Fibroblast of mammary gland (primary cell): Measurements from ENCODE around the gene NMUR1.
"Not testable (repeated sequence)": the region's sequence is repeated elsewhere in the genome, so short reads cannot be mapped to it uniquely, and the experiment has no call there.

ENCODE experiments used
- DNase-seq: peaks from one replicate; pipeline ENCODE4 v3.0.0-alpha.2; 2010; ENCODE audit warnings: low read depth
- H3K4me3 ChIP-seq: 2 replicates; pipeline ENCODE4 v1.5.1; 2011; ENCODE audit warnings: low read depth, mild to moderate bottlenecking, low read length, moderate library complexity; ENCODE audit not compliant: control insufficient read depth
- CTCF ChIP-seq: conservative IDR thresholded peaks from 2 replicates; pipeline ENCODE4 v1.5.1; 2011; ENCODE audit warnings: low read depth, low read length, inconsistent platforms; ENCODE audit not compliant: control insufficient read depth, insufficient read depth

NMUR1 gene

GRCh38 chr2:231530099-231531011 is at the start of gene NMUR1:
TSS of gene NMUR1 (minus strand) at chr2:231530445. CDS start at chr2:231530361, 84 bp downstream.
- H3K4me3 ChIP-seq = no peak within 1 kb of the TSS
- no peak for DNase-seq
- no peak for TF ChIP-seq CTCF

GRCh38 chr2:231579560-231579959 is 49.3 kb upstream of the NMUR1 start:
- no peak overlapping the region for H3K4me3 ChIP-seq
- no peak for TF ChIP-seq CTCF
- no peak for DNase-seq

- DNase-seq, H3K4me3 ChIP-seq: not testable (repeated sequence)
These were observed 48.4 kb upstream of the NMUR1 start for GRCh38 chr2:231578655-231579054.

GRCh38 chr2:231576465-231576864 is 46.2 kb upstream of the NMUR1 start:
- no peak for TF ChIP-seq CTCF
- no peak for DNase-seq
- H3K4me3 ChIP-seq = no peak overlapping the region

GRCh38 chr2:231575612-231576256 is 45.5 kb upstream of the NMUR1 start:
- no peak for DNase-seq
- H3K4me3 ChIP-seq = no peak overlapping the region
- no peak for TF ChIP-seq CTCF

- no peak for DNase-seq
- H3K4me3 ChIP-seq = no peak overlapping the region
- TF ChIP-seq CTCF = no peak
These were observed 43.6 kb upstream of the NMUR1 start for GRCh38 chr2:231573698-231574421.

GRCh38 chr2:231573096-231573495 is 42.9 kb upstream of the NMUR1 start:
- H3K4me3 ChIP-seq = no peak overlapping the region
- no peak for DNase-seq
- TF ChIP-seq CTCF = no peak
